GM23338 (cell line): ENCODE data around the gene HLX. TPM values are rescaled to one million over a fixed set of nuclear protein-coding genes. Genes with fewer than 3 reads are reported as not detected.

Source experiments
- ATAC-seq: fragments of 200-7000 bp; cut with Tn5 transposase; 3 replicates; pipeline ENCODE4 v1.9.1; 2020
- DNase-seq: peaks from one replicate; pipeline ENCODE4 v3.0.0-alpha.2; 2015; ENCODE audit warnings: low spot score
- H2AFZ ChIP-seq: fragments of 200-600 bp; sonication (generic); 2 replicates; pipeline ENCODE4 v1.8.0; 2016; ENCODE audit warnings: antibody characterized with exemption, mild to moderate bottlenecking, moderate library complexity
- H3F3A ChIP-seq: fragments of 200-600 bp; sonication (generic); replicated peaks from 2 replicates; pipeline ENCODE4 v1.8.0; 2017; ENCODE audit warnings: antibody characterized with exemption, mixed run types, low read depth
- H3K27ac ChIP-seq: fragments of 200-600 bp; sonication (generic); 2 replicates; pipeline ENCODE4 v1.6.1; 2016; ENCODE audit warnings: low read depth
- H3K27me3 ChIP-seq: fragments of 200-600 bp; sonication (generic); 2 replicates; pipeline ENCODE4 v1.8.0; 2016; ENCODE audit warnings: mild to moderate bottlenecking, mixed run types, moderate library complexity; ENCODE audit not compliant: insufficient read depth
- H3K36me3 ChIP-seq: fragments of 200-600 bp; sonication (generic); 2 replicates; pipeline ENCODE4 v1.8.0; 2016; ENCODE audit warnings: mild to moderate bottlenecking; ENCODE audit not compliant: insufficient read depth
- H3K4me1 ChIP-seq: fragments of 200-600 bp; sonication (generic); 2 replicates; pipeline ENCODE4 v1.8.0; 2016; ENCODE audit warnings: mild to moderate bottlenecking, moderate library complexity; ENCODE audit not compliant: insufficient read depth
- H3K4me2 ChIP-seq: fragments of 200-600 bp; sonication (generic); 2 replicates; pipeline ENCODE4 v1.7.1; 2017; ENCODE audit warnings: mixed run types
- H3K4me3 ChIP-seq: fragments of 200-600 bp; sonication (generic); 2 replicates; pipeline ENCODE4 v1.6.1; 2016; ENCODE audit warnings: mixed run types
- H3K79me2 ChIP-seq: fragments of 200-600 bp; sonication (generic); replicated peaks from 2 replicates; pipeline ENCODE4 v1.8.0; 2017; ENCODE audit warnings: mild to moderate bottlenecking; ENCODE audit not compliant: insufficient read depth
- H3K9me2 ChIP-seq: fragments of 200-600 bp; sonication (generic); 2 replicates; pipeline ENCODE4 v1.8.0; 2017; ENCODE audit not compliant: insufficient read depth
- H4K20me1 ChIP-seq: fragments of 200-600 bp; sonication (generic); replicated peaks from 2 replicates; pipeline ENCODE4 v1.8.0; 2017; ENCODE audit warnings: mild to moderate bottlenecking; ENCODE audit not compliant: insufficient read depth
- H3K27ac Mint-ChIP-seq: 2 replicates; pipeline ENCODE4 v1.8.0; 2020; ENCODE audit warnings: inconsistent platforms, mild to moderate bottlenecking, moderate library complexity, mixed read lengths
- H3K27me3 Mint-ChIP-seq: 3 replicates; pipeline ENCODE4 v1.8.0; 2022; ENCODE audit warnings: low read depth, mild to moderate bottlenecking, moderate library complexity, mixed read lengths, inconsistent platforms; ENCODE audit not compliant: insufficient read depth, poor library complexity
- H3K36me3 Mint-ChIP-seq: 3 replicates; pipeline ENCODE4 v1.8.0; 2021; ENCODE audit warnings: low read depth, mild to moderate bottlenecking, inconsistent platforms, moderate library complexity, mixed read lengths
- H3K4me1 Mint-ChIP-seq: 3 replicates; pipeline ENCODE4 v1.8.0; 2020; ENCODE audit warnings: mild to moderate bottlenecking, inconsistent platforms, mixed read lengths
- H3K4me3 Mint-ChIP-seq: 3 replicates; pipeline ENCODE4 v1.8.0; 2021; ENCODE audit warnings: moderate library complexity, mild to moderate bottlenecking, inconsistent platforms, mixed read lengths
- H3K9me3 Mint-ChIP-seq: 3 replicates; pipeline ENCODE4 v1.8.0; 2020; ENCODE audit warnings: moderate library complexity, mild to moderate bottlenecking, inconsistent platforms, mixed read lengths
- CREB1 ChIP-seq: fragments of 250-450 bp; sonication (Bioruptor Pico); IDR thresholded peaks from 2 replicates; pipeline ENCODE4 v1.5.0; 2020; ENCODE audit warnings: low read depth, mild to moderate bottlenecking, moderate library complexity
- CTCF ChIP-seq, 2 experiments: fragments of 200-600 bp in 1 of 2; sonication (generic) in 1 of 2; conservative IDR thresholded peaks; 2 replicates each; pipeline versions ENCODE4 v1.5.1 to v1.6.1; 2016 to 2017; ENCODE audit warnings: antibody characterized with exemption in 2 of 2, low read depth in 2 of 2, mild to moderate bottlenecking in 2 of 2, moderate library complexity in 1 of 2
- ETS1 ChIP-seq: IDR thresholded peaks from 2 replicates; pipeline ENCODE4 v1.6.1; 2016; ENCODE audit warnings: antibody characterized with exemption
- EZH2 ChIP-seq: fragments of 200-600 bp; sonication (generic); IDR thresholded peaks from one replicate; pipeline ENCODE4 v1.8.0; 2017; ENCODE audit warnings: antibody characterized with exemption, mild to moderate bottlenecking, low read depth; ENCODE audit not compliant: unreplicated experiment
- EZH2phosphoT487 ChIP-seq: fragments of 200-600 bp; sonication (generic); IDR thresholded peaks from one replicate; pipeline ENCODE4 v1.8.1; 2018; ENCODE audit warnings: antibody characterized with exemption; ENCODE audit not compliant: unreplicated experiment
- JUNB ChIP-seq: IDR thresholded peaks from one replicate; pipeline ENCODE4 v1.6.1; 2016; ENCODE audit warnings: antibody characterized with exemption; ENCODE audit not compliant: unreplicated experiment
- NANOG ChIP-seq: IDR thresholded peaks from 2 replicates; pipeline ENCODE4 v1.6.1; 2016; ENCODE audit warnings: antibody characterized with exemption, borderline replicate concordance
- POLR2AphosphoS5 ChIP-seq: IDR thresholded peaks from 2 replicates; pipeline ENCODE4 v1.6.1; 2016; ENCODE audit warnings: antibody characterized with exemption, low read depth
- REST ChIP-seq: IDR thresholded peaks from one replicate; pipeline ENCODE4 v1.6.1; 2018; ENCODE audit warnings: antibody characterized with exemption; ENCODE audit not compliant: unreplicated experiment
- STAT1 ChIP-seq: IDR thresholded peaks from one replicate; pipeline ENCODE4 v1.6.1; 2016; ENCODE audit warnings: antibody characterized with exemption; ENCODE audit not compliant: unreplicated experiment
- ZNF114 ChIP-seq: fragments of 250-450 bp; sonication (Bioruptor Pico); IDR thresholded peaks from 2 replicates; pipeline ENCODE4 v1.5.0; 2020; ENCODE audit warnings: mild to moderate bottlenecking, moderate library complexity
- ZNF331 ChIP-seq: fragments of 250-450 bp; sonication (Bioruptor Pico); IDR thresholded peaks from 2 replicates; pipeline ENCODE4 v1.5.0; 2020; ENCODE audit warnings: low read depth, mild to moderate bottlenecking, moderate library complexity
- ZNF462 ChIP-seq: fragments of 250-450 bp; sonication (Bioruptor Pico); IDR thresholded peaks from 2 replicates; pipeline ENCODE4 v1.5.0; 2020; ENCODE audit warnings: mild to moderate bottlenecking, moderate library complexity
- polyA plus RNA-seq: library from polyadenylated mRNA; unstranded; fragments of >200 nt; fragmentation: Nextera tagmentation; extraction: Ambion mirVana; gene quantifications from 2 replicates; pipeline ENCODE4 v1.2.1, GENCODE V29; 2016
- total RNA-seq: library from RNA; depleted of rRNA; stranded (reverse); fragments of >200 nt; shearing (Covaris generic); gene quantifications from 2 replicates; pipeline ENCODE4 v1.2.3, GENCODE V29; 2014

HLX gene
- total and polyA plus RNA-seq, 2 experiments from 2014 or later: 0.07 TPM; not detected in 1

- Histone ChIP-seq H3F3A (no peaks in the 10 kb centered on the region), H3K9me2 (0 out of 2 replicates have a peak, but pooled peaks cover 13% of the 10 kb centered on the region), H4K20me1 (no peaks in the 10 kb centered on the region), H2AFZ (no peak overlapping the region), H3K36me3 (no peaks in the 10 kb centered on the region), H3K4me2 (peak overlapping the region; percentile 34), H3K27me3 (no peaks in the 10 kb centered on the region), H3K27ac (no peak overlapping the region), H3K79me2 (no peaks in the 10 kb centered on the region), H3K4me1 (peaks cover 5% of the 10 kb centered on the region; the same call in 1 of the 2 replicates), H3K4me3 (no peak overlapping the region)
- Mint-ChIP-seq H3K4me1 (peaks cover 10% of the 10 kb centered on the region), H3K27me3 (no peaks in the 10 kb centered on the region), H3K36me3 (no peaks in the 10 kb centered on the region), H3K4me3 (no peak overlapping the region), H3K27ac (no peak overlapping the region; the same call in 1 of the 2 replicates), H3K9me3 (no peaks in the 10 kb centered on the region)
- no peak for DNase-seq
- TF ChIP-seq CTCF (conservative IDR thresholded peaks at IDR 0.05; ENCODE audit: low read depth in 2 of 2) (no peak), REST (no peak), EZH2phosphoT487 (no peak), ZNF462 (CRISPR knock-in tag) (no peak), ETS1 (no peak), CREB1 (no peak), POLR2AphosphoS5 (no peak), JUNB (no peak), NANOG (no peak), EZH2 (no peak), ZNF114 (no peak), ZNF331 (CRISPR knock-in tag) (no peak), STAT1 (no peak)
- peak; percentile 56 for ATAC-seq
These were observed 42.3 kb downstream of the HLX start for GRCh38 chr1:220921498-220921897.
